COR-L47 (cell line): ENCODE data around the gene SNAI3.
A peak's percentile ranks its signal among the peaks of the same experiment; 100 is the strongest.

Source experiments
- DNase-seq: peaks from one replicate; lab custom pipeline; 2025; lab: John Stamatoyannopoulos, UW

Gene SNAI3

DNA sequence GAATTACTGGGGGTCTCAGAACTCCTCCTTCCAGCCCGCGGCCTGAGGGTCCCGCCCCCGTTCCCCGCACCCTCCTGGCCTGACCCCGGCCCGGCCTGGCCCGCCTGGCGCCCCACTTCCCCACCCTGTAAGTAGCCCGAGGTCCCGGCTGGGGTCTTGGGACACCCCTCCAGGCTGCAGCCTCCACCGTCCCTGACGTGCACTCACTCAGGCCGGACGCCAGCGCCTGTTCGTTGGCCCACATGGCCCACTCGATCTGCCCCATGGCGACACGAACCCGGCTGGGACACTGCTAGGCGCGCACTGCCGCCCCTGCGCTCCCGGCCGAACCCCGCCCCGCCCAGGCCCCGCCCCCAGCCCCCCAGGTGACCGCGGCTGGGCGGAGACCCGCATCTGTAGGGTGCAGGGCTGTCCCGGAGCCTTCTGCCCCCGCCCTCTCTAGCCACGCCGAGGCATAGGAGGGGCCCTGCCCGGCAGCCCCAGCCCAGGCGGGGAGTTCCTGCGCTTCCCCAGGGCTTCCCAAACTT, 35.5 kb downstream of the SNAI3 start, which contains the start of gene CYBA:
Gene CYBA, minus strand, starts transcription at position 305 of the 527 bp plus-strand sequence. Its CDS starts 40 bp downstream, at position 265.
- no peak for DNase-seq

DNA sequence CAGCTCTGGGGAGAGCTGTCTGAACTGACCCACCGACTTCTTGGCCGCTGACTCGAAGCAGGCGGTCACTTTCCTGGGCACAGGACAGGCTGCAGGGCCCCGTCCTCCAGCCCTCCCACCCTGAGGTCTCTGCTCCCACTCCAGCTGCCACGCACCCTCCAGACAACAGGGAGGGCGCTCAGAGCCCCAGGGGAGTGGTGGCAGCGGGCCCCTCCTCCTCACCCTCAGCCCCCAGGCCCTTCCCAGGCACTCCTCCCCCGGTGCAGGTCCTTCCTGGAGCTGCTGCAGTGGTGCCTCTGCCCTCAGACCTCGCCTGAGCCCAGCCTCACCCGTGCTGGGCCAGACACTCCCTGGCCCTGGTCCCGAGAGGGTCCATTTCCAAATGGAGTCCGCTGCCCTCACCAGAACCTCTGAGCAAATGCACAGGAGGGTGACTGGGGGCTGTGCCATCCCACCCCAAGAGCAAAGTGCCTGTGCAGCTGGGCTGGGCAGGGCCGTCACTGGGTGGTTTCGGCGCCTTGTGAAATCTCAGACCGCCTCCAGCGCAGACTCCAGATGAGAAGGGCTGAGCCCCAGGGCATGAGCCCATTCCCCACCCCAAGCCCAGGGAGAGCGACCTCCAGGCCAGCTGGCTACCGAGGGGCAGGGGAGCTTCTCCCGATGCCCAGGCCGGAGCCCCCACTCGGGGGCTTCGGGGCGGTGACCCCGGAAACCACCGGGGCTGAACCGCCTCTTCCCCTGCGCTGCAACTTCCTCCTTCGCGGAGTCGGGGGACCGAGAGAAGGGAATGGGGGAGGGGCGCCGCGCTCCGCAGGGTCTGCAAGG, 36.2 kb downstream of the SNAI3 start:
- DNase-seq: no peak

DNA sequence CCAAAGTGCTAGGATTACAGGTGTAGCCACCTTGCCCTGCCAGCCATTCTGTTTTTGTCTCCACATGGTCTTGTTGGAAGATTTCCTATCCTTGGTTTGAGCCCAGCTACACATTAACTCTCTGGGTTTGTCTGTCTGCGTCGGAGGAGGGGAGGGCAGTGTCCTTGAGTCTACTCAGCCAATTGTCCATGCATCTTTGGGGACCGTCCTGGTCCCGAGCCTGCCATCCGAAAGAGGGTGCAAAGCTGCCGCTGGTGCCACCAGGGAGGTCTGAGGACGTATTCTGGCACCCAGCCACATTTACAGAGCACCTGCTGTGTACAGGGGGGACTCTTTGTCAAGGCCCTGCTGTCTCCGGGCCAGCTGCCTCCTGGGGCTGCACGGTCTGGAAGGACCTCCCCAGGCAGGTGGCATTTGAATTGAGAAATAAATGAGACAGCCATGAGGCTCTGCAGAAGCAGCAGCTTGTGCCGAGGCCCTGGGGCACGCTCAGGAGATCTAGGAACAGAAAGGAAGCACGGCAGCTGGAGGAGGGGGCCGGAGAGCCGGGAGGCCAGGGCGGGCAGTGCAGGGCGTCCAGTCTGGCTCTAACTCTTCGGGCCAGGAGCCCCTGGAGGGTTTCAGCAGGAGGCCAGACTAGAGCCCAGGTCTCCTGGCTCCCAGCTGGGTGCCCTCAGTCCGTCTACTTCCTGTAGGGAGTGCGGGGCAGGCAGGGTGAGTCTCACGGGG, 36.9 kb downstream of the SNAI3 start:
- DNase-seq: peak; percentile 85

DNA sequence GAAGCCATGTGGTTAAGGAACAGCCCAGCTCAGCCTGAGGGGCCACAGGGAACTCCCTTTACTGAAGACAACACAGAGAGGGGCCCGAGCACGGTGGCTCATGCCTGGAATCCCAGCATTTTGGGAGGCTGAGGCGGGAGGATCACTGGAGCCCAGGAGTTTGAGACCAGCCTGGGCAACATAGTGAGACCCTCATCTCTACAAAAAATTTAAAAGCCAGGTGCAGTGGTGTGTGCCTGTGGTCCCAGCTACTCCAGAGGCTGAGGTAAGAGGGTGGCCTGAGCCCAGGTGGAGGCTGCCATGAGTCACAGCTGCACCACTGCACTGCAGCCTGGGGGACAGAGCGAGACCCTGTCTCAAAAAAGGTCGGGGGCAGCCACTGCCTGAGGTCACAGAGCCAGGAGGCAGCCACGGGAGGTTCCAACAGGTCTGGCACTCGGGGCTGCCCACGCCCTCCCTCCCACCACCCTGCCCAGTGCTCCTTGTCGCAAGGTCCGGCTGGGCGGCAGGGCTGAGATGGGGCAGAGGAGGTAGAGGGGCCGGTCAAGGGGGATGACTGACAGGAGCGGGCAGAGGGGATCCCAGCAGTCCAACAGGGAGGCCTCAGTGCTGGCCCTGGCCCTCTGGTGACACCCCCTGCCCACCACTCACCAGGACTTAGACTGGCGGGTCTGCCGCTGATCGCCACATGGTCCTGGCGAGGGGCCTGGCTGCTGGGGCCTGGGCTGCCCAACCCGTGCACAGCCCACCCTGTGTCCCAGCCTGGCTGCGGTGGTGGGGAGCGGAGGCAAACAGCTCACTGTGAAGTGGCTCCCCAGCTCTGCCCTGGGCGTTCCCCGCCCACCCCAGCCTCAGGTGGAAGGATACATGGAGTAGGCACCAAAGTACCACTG, 38.9 kb downstream of the SNAI3 start:
- DNase-seq: no peak

DNA sequence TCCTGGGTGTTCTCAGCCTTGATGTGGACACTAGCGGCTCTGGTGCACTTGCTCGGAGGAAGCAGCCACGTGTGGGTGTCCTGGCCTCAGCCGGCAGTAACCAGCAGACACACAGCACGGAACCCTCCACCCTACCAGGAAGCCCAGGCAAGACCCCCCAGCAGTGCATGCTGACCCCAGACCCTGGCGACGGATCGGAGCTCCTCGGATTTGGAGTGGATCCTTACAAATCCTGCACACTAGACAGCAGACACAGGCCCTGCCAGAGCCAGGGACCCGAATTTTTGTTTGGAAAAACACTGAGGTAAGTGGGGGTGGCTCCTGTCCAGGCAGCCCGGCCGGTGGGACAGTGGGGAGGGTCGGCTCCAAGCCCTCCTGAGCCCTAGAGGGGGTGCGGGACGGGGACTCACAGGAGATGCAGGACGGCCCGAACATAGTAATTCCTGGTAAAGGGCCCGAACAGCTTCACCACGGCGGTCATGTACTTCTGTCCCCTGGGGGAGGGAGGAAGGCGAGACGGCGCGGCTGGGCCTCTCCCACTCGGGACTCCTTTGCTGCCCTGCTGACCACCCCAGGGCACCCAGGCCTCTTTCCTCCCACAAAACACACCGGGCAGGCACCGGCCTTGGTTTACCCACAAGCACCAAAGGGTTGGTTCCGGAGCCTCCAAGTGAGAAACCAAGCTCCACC, 39.8 kb downstream of the SNAI3 start:
- DNase-seq: no peak

DNA sequence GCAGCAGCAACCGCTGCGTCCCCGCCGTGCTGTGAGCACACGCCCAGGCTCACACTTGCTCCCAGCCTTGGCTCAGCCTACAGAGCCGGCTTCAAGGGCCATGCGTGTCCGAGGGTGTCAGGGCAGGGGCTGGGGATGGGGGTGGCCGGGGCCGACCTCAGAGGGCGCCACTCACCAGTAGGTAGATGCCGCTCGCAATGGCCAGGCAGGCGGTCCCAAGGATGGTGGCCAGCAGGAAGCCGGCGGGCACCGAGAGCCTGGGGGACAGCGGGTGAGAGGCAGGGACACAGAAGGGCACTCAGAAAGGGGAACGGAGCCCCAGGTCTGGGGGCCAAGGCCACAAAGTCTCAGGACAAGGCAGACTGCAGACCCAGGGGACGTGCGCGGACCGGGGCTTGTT, 40.4 kb downstream of the SNAI3 start:
- DNase-seq: no peak

DNA sequence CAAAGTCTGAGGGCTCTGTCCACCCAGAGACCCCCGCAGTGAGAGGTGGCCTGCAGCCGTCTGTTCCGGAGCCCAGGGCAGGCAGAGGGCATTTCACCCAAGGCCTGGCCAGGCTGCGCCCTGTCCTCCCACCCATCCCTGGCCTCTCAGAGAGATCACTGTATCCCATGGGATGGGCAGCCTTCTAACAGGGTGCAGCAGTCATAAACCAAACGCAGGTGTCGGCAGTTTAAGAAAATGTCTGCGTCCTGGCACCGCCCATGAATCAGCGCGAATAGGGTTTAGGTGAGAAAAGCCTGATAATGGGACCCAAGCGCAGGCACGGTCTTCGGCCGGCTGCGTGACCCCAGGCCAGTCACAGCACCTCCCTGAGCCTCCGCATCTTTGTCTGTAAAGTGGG, 40.9 kb downstream of the SNAI3 start:
- no peak for DNase-seq

DNA sequence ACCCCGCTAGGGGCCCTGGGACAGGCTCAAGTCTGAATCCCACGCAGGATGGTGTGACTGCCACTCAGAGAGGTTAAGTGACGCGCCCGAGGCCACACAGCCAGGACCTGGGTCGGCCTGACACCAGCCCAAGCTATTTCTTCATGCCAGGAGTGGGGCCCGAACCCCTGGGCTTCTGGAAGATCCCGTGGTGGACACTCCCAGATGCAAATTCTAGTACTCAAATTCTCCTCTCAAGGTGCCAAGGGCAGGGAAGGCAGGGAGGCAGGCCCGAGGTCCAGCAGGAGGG, 42.7 kb downstream of the SNAI3 start:
- no peak for DNase-seq

DNA sequence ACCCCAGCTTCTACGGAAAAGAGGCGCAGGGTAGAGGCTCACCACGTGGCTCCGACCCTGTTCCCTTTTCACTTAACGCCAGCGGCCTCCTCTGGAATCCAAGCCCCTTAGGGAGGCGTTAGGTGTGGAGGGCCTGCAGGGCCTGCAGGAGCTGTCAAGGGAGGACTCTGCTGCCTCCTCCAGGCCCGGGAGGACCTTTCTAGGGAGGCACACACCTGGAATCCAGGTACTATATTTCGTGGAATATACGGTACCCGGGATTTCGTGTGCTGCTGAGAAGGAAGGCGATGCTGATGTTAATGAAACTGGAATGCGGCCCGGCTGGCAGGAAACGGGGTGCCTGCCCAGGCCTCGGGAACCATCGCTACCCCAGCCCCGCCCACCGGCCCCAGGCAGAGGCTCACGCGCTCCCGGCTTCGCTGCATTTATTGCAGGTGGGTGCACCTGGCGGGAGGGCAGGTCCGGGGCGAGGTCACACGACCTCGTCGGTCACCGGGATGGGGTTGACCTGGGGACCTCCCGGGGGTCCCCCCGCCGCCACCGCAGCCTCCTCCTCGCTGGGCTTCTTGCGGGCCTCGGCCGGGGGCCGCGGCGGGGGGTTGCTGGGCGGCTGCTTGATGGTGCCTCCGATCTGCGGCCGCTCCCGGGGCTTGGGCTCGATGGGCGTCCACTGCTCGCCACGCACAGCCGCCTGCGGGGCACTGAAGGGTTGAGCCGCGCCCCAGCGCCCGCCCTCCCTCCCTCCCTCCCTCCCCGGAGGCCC, 43.2 kb downstream of the SNAI3 start:
- no peak for DNase-seq

DNA sequence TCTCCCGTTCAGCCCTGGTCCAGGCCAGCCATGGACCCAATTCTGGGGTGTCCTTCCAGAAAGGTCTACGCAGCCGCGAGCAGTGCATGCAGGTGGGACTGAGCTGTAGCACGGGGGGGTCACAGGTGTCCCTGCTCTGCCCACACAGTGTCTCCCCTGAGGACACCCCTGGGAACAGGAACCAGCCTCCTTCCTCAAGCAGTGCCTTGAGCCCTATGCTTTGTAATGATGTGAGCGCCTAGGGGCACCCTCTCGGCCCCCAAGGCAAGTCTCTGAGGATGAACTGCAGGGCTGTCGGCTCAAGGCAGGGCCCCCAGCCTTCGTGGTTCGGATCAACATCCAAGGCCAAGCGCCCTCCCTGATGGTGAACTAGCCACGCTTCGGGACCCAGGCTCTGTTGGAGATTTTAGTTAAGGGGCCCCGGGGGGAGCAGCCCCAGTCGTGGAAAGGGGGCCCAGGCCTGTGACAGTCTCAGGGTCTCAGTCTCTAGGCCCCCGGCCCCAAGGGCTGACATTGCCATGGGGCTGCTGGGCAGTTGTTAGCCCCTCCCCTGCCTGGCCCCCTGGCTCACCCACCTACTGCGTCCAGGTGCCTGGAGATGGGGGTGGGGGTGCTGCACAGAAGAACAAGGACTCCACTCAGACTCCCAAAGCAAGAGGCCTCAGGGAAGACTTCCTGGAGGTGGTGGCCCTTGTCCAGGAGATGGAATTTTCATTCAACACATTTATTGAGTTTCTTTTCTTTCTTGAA, 45.6 kb downstream of the SNAI3 start:
- DNase-seq: no peak

DNA sequence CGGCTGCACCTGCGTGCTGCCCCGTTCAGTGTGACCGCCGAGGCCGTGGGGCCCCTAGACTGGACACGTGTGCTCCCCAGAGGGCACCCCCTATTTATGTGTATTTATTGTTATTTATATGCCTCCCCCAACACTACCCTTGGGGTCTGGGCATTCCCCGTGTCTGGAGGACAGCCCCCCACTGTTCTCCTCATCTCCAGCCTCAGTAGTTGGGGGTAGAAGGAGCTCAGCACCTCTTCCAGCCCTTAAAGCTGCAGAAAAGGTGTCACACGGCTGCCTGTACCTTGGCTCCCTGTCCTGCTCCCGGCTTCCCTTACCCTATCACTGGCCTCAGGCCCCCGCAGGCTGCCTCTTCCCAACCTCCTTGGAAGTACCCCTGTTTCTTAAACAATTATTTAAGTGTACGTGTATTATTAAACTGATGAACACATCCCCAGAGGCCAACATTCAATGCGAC, 46.2 kb downstream of the SNAI3 start:
- no peak for DNase-seq

DNA sequence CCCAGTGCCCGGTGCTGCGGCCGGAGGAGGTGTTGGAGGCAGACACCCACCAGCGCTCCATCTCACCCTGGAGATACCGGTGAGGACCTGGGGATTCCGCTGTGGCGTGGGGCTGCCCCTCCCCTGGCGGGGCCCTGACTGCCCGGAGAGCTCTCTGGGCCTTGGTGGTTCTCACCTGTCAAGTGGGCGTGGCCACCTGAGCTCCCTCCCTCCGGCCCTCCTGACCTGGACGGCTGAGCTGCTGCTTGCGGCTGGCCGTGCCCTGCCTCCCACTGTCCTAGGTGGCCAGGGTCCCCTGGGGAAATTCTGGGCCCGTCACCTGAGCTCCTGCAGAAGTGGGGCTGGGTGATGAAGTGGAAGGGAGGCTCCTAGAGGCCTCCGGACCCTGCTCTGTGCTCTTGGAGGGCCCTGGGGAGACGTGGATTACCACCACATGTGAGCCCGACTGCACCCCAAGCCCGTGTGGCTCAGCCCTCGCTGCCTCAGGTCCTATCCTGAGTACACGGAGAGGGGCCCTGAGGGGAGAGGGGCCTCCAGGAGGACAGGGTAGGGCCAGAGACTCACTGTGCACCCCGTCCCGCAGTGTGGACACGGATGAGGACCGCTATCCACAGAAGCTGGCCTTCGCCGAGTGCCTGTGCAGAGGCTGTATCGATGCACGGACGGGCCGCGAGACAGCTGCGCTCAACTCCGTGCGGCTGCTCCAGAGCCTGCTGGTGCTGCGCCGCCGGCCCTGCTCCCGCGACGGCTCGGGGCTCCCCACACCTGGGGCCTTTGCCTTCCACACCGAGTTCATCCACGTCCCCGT, 46.9 kb downstream of the SNAI3 start:
- DNase-seq: no peak

DNA sequence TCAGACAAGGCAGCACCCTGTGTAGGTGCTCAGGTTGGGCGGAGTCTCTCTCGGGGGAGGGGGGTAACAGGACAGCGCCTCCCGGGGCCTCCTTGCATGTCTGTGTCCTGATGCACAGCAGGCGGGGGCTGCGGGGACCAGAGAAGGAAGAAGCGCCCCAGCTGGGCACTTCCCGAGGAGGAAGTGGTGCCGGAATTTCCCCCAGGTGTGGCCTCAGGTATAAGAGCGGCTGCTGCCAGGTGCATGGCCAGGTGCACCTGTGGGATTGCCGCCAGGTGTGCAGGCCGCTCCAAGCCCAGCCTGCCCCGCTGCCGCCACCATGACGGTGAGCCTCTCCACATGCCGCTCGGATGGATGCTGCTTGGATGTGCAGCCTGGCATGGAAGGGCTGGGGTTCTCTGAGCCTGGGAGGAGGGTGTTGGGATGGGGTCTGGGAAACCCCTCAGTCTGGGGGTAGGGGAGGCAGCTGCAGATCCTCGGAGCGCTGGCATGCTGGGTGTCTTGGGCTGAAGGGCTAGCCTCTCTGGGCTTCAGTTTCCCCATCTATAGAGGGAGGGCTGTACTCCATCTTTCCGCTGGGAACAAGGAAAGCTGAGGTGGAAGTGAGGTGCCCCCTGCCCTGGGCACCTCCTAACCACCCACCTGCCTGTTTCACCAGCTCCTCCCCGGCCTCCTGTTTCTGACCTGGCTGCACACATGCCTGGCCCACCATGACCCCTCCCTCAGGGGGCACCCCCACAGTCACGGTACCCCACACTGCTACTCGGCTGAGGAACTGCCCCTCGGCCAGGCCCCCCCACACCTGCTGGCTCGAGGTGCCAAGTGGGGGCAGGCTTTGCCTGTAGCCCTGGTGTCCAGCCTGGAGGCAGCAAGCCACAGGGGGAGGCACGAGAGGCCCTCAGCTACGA, 47.7 kb downstream of the SNAI3 start, which contains the start of gene IL17C:
Gene IL17C, plus strand, starts transcription at position 250 of the 908 bp plus-strand sequence. Its CDS starts 70 bp downstream, at position 320.
- peak; percentile 74 for DNase-seq

DNA sequence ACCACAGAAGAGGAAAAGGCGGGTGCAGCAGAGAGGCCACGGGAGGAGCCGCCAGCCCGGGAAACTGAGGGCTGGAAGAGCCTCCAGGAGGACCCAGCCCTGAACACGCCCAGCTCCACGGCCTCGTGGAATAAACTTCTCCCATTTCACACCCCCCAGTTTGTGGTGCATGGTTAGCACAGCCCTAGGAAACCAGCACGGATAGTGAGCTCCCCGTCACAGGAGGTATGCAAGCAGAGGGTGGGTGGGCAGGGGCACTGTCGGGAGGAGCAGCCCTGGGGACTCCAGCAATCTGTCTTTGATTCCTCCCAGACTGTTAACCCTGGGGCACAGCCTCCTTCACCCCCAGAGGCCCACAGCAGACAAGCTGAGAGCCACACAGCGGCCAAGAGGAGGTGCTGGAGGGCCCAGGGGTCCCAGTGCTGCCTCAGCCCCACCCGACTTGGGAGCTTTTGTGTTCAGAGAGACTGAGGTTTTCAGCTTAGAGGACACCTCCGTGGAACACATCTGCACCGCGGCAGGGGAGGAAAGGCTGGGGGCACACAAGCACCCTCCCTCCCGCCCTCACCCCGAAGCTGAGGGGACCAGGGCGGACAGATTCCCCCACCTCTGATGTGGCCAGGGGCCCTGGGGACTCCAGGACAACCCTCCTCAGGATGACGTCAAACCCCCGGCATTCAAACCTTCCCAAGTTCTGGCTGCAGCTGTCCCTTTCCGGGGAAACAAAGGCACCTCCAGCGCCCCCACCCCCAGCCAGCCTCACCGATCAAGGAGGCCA, 49.6 kb downstream of the SNAI3 start:
- no peak for DNase-seq

DNA sequence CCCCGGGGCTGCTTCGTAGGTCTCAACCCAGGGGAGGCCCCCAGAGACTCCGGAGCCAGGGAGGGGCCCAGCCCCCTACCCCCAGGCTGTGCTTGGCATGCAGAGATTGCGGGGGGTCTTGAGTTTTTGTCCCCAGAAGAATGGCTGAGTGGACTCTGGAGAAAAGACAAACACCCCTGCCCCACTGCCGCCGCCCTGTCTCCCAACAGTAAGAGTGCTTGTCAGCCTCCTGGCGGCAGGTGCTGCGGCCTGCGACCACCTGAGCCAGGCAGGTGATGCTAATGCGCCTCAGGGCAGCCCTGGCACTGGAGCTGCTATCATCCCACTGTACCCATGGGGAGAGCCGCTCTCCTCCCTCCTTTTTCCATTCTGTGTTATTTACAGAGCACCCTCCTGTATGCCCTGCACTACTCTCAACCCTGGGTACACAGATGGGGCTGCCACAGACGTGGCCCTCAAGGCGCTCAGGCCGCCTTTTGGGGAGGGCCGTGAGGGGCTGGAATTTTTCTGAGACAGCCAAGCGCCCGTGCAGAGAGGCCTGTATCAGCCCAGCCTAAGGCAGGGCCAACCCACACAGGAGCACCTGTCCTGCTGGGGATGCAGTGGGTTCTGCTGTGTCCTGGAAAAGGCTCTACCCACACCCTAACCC, 50.5 kb downstream of the SNAI3 start:
- no peak for DNase-seq

DNA sequence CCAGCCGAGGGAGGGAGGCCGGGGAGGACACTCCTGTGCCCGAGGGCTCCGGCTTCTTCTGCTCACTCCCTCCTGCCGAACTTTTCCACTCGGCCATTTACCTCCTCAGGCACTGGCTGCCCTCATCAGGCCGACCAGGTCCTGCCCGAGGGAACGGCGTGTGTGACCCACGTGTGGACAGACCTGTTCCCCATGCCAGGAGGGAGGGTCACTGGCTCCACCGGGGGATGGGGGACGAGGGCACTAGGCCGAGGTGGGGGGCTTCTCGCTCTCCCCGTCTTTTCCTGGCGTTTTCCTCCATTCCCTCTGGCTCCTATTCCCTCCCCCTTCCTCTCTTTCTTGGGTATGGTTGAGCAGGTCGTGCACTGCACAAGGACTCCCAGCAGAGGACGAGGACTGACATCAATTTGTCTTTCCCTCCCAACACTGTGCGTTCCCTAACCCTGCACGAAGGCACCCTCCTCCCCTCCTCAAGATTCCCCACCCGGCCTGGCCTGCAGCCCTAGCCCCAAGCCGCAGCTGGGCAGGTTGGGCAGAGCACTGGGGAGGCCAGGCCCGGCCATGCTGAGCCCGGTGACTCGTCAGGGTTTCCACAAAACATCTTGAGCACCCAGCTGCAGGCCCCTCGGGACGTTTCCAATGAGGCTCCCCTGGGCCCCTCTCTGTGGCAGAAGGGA, 51.2 kb downstream of the SNAI3 start:
- DNase-seq: no peak
